Breast epithelium (tissue), 4 donors: ENCODE results near the gene SYT15. TPM values are rescaled to one million over a fixed set of nuclear protein-coding genes. Genes with fewer than 3 reads are reported as not detected.

ENCODE experiments used
- DNase-seq, 2 donors: peaks; one replicate each; pipeline ENCODE4 v3.0.0-alpha.2; 2019; ENCODE audit warnings: low spot score in 2 of 2
- H3K27ac ChIP-seq, 2 donors: fragments of 200-600 bp; sonication (generic) in 1 of 2; one replicate each; pipeline ENCODE4 v1.5.1; 2016 to 2019; ENCODE audit warnings: mild to moderate bottlenecking in 1 of 2
- H3K27me3 ChIP-seq, 2 donors: fragments of 200-600 bp; sonication (generic) in 1 of 2; one replicate each; pipeline versions ENCODE4 v1.5.1 to v1.6.0; 2017 to 2019; ENCODE audit warnings: control low read depth in 1 of 2, mild to moderate bottlenecking in 1 of 2
- H3K36me3 ChIP-seq: fragments of 200-600 bp; one replicate; pipeline ENCODE4 v1.5.1; 2019
- H3K4me1 ChIP-seq, 2 donors: fragments of 200-600 bp; sonication (generic); one replicate each; pipeline ENCODE4 v1.5.1; 2016 to 2019; ENCODE audit warnings: control low read depth in 1 of 2
- H3K4me3 ChIP-seq, 3 donors: fragments of 200-600 bp; sonication (generic); 1 replicate in 2 of 3; 2 replicates in 1 of 3; pipeline ENCODE4 v1.5.1; 2016 to 2019; ENCODE audit warnings: mild to moderate bottlenecking in 3 of 3, moderate library complexity in 2 of 3
- H3K9me3 ChIP-seq, 2 donors: fragments of 200-600 bp; sonication (generic) in 1 of 2; one replicate each; pipeline ENCODE4 v1.5.1; 2016 to 2019; ENCODE audit warnings: control low read depth in 1 of 2
- POLR2A ChIP-seq: fragments of 450-650 bp; IDR thresholded peaks from one replicate; pipeline ENCODE4 v1.6.1; 2016; ENCODE audit warnings: antibody characterized with exemption, mild to moderate bottlenecking, moderate library complexity
- POLR2AphosphoS5 ChIP-seq, 3 donors: sonication (generic); formaldehyde crosslinking; IDR thresholded peaks; one replicate each; pipeline ENCODE4 v1.6.1; 2017; ENCODE audit warnings: antibody characterized with exemption in 3 of 3
- intact Hi-C: fragments of 100-400 bp; cut with DNase I; formaldehyde crosslinking; loops from one replicate; pipeline ENCODE4 v1.15.1; 2023; ENCODE audit warnings: low total_unique reads
- total RNA-seq, 3 donors: library from RNA; depleted of rRNA; stranded (reverse); fragments of >200 nt; gene quantifications; one replicate each; pipeline ENCODE4 v1.1.0, GENCODE V29; 2016
- TF ChIP-seq, protein P1 (sequence below), 3 donors: fragments of 450-650 bp; IDR thresholded peaks; one replicate each; pipeline ENCODE4 v1.5.1; 2016 to 2017; ENCODE audit warnings: antibody characterized with exemption in 3 of 3, mild to moderate bottlenecking in 3 of 3, moderate library complexity in 3 of 3

SYT15 gene
- total RNA-seq, 3 donors from 2014 or later = 1.6 to 5.9 (median 3.8) TPM

DNA sequence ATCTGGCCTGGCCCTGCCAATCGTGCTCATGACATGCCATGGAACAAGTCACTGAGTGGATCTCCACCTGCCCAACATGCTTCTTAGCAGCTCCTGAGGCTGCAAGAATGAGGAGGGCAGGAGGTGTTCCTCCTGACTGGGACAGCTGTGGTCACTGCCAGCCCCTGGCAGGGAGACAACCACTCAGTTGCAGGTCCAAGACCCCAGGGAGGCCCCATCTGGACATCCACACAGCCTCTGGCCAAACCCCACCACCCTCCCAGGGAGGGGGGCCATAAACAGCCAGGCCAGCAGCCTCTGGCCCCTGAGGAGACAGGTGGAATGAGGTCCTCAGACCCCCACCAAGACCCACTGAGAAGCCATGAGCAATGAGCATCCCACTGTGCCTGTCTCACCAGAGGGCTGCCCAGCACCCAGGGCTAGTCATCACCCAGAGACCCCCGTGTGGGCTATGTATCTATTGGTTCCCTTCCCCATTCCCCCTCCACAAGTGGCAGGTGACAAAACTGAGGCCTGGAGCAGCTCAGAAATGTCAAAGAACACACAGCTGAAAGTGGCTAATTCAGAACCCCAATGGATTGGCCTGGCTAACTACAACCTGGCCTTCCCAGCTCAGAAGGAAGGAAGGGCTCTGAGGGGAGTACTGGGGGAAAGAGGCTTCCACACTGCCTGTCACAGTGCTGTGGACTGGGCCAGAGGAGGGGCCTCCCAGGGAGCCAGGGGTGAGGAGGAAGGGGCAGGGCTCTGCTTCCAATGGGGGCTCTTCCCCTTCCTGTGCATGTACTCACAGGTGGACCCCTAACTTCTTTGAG lies 25.5 kb upstream of the SYT15 start:
- Histone ChIP-seq H3K27me3 (peaks cover 0 to 21% of the 10 kb centered on the region in 2 donors), H3K27ac (no peak overlapping the region), H3K36me3 (no peaks in the 10 kb centered on the region), H3K9me3 (no peaks in the 10 kb centered on the region), H3K4me3 (no peak overlapping the region), H3K4me1 (no peaks in the 10 kb centered on the region)
- intact Hi-C loops = no loop called here
- peak in 1 of 2 donors; percentile 49 for DNase-seq
- TF ChIP-seq POLR2A (no peak), POLR2AphosphoS5 (IDR thresholded peaks at IDR 0.05) (no peak)
- TF ChIP-seq, protein P1, sequence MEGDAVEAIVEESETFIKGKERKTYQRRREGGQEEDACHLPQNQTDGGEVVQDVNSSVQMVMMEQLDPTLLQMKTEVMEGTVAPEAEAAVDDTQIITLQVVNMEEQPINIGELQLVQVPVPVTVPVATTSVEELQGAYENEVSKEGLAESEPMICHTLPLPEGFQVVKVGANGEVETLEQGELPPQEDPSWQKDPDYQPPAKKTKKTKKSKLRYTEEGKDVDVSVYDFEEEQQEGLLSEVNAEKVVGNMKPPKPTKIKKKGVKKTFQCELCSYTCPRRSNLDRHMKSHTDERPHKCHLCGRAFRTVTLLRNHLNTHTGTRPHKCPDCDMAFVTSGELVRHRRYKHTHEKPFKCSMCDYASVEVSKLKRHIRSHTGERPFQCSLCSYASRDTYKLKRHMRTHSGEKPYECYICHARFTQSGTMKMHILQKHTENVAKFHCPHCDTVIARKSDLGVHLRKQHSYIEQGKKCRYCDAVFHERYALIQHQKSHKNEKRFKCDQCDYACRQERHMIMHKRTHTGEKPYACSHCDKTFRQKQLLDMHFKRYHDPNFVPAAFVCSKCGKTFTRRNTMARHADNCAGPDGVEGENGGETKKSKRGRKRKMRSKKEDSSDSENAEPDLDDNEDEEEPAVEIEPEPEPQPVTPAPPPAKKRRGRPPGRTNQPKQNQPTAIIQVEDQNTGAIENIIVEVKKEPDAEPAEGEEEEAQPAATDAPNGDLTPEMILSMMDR (IDR thresholded peaks at IDR 0.05) = no peak

DNA sequence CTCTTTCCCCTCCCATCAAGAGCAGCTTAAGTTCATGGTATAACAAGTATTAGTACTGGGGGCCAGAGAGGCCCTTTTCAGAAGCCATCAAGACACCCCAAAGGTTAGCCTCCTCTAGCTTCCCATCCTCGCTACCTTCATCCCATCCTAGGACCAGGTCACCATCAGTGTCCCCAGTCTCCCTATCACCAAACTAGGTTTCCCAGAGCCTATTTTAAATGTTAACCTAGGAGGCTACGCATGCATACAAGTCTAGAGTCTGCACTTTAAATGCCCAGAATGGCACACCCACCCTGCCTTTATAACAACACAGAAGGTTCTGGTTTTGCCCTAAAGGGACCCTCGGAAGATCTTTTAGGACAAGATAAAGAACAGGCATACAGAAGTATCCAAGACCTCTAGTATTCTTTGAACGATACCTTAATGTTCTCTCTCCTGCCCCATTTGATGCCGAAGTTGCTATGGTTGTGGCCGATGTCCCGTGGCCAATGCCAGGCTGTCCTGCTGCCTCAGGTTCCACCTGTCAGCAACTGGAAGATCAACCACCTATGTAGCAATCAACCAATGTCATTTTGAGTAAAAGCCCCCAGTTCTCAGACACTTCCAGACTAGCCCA lies 24.7 kb upstream of the SYT15 start:
- H3K9me3 ChIP-seq = no peaks in the 10 kb centered on the region
- peaks cover 0 to 26% of the 10 kb centered on the region in 2 donors for H3K27me3 ChIP-seq
- TF ChIP-seq POLR2A (no peak), POLR2AphosphoS5 (IDR thresholded peaks at IDR 0.05) (no peak)
- TF ChIP-seq, protein P1 (IDR thresholded peaks at IDR 0.05) = no peak

GRCh38 chr10:46555366-46555712 lies 23.6 kb upstream of the SYT15 start:
- intact Hi-C loops = no loop called here
- H3K9me3 ChIP-seq = no peaks in the 10 kb centered on the region
- no peak overlapping the region for H3K27ac ChIP-seq
- H3K36me3 ChIP-seq = no peaks in the 10 kb centered on the region
- H3K4me3 ChIP-seq = peak overlapping the region in 2 of 3 donors; percentile 61 to 70
- peaks cover 0 to 26% of the 10 kb centered on the region in 2 donors for H3K27me3 ChIP-seq
- H3K4me1 ChIP-seq = no peaks in the 10 kb centered on the region
- no peak for DNase-seq
- TF ChIP-seq POLR2A (no peak), POLR2AphosphoS5 (IDR thresholded peaks at IDR 0.05) (no peak)

More for the DNA sequence above, 24.7 kb upstream of the SYT15 start:
- H3K36me3 ChIP-seq = no peaks in the 10 kb centered on the region
- H3K4me1 ChIP-seq = no peaks in the 10 kb centered on the region
- H3K4me3 ChIP-seq = no peak overlapping the region
- no peak overlapping the region for H3K27ac ChIP-seq
- DNase-seq = no peak
- intact Hi-C loops = no loop called here

DNA sequence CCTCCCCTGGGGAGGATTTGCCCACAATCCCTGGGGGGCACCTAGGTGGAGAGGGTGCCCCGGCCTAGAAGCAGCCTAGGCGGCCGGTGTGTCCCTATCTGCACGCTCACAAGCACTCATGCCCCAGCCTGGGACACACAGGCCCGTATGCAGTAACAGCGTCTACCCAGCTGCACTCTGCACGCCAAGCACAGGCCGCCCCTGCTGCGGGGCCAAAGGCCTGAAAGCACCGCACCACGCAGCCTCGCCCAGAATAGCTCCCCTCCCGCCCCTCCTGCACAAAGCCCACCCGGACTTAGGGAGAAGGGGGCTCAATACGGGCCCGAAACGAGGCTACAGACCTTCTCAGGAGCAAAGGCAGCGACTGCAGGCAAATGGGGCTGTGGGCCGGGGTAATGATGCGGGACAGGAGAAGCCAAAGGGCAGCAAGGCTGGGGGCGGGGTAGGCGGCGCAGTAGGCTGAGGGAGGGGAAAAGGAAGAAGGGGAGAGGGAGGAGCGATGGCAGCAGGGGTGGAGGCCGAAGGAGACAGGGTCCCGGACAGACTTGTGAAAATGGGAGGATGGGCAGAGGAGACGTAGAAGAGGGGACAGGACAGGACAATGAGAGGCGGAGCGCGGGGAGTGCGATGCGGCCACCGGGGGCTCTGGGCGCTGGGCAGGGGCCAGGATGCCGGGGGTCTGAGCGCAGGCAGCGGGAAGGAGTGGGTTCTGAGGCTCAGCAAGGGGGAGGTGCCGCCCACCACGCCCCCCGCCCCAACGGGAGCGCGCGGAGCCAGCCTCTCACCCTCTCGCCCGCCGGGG lies 23.0 kb upstream of the SYT15 start:
- Histone ChIP-seq H3K36me3 (no peaks in the 10 kb centered on the region), H3K4me1 (no peaks in the 10 kb centered on the region), H3K4me3 (peak overlapping the region; percentile 22 to 70 (median 61)), H3K27ac (peak overlapping the region in 1 of 2 donors; percentile 10), H3K9me3 (no peaks in the 10 kb centered on the region), H3K27me3 (peaks cover 0 to 26% of the 10 kb centered on the region in 2 donors)
- no peak for TF ChIP-seq POLR2A
- TF ChIP-seq POLR2AphosphoS5 (IDR thresholded peaks at IDR 0.05) = no peak
- TF ChIP-seq, protein P1 (IDR thresholded peaks at IDR 0.05) = no peak
- DNase-seq = peak; percentile 18 to 57
- intact Hi-C loops = no loop called here

DNA sequence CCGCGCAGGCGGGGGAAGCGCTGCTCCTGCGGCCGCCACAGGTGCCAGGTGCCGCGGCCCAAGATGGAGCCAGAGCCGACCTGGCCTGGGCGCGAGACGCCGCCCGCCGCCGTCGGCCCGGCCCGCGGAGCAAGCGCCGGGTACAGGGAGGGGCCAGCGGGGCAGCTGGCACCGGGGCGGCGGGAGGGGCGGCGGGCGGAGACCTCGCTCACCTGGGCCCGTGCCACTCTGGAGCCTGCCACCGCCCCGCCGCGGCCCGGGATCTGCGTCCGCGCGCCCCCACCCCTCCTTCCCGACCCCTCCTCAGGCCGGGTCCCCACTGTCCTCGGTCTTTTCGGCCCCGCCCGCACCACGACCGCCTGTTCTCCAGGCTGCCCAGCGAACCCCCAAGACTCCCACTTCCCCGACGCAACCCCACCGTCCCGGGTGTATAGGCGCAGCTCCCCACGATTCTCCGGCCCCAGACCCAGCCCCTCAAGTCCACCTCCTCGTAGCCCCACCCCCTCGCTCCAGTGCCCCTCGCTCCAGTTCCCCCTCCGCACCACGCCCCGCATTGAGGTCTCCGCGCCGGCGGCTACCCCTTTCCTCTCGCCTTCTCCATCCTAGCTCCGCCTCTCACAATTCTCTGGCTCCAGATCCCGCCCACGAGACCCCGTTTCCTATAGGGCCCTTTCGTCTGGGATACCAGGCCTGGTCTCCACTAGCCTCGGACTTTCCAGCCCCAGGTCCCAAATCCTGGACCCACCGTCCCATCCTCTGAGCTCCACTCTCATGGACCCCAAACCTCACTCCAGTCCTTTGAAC lies 22.2 kb upstream of the SYT15 start, which contains the start of gene GPRIN2:
TSS of gene GPRIN2 (minus strand) at position 144 of the 804 bp plus-strand sequence. CDS start 5,922 bp downstream, outside the sequence.
- peaks cover 0 to 26% of the 10 kb centered on the region in 2 donors for H3K27me3 ChIP-seq
- peak within 1 kb of the TSS in 1 of 2 donors; percentile 10 for H3K27ac ChIP-seq
- intact Hi-C loops = no loop called here

More for the DNA sequence above, 22.2 kb upstream of the SYT15 start, which contains the start of gene GPRIN2:
- H3K9me3 ChIP-seq = no peaks in the 10 kb centered on the region
- H3K36me3 ChIP-seq = no peaks in the 10 kb centered on the region
- peak; percentile 20 to 61 for DNase-seq
- no peaks in the 10 kb centered on the region for H3K4me1 ChIP-seq
- no peak for TF ChIP-seq POLR2AphosphoS5 (IDR thresholded peaks at IDR 0.05)
- no peak for TF ChIP-seq POLR2A
- TF ChIP-seq, protein P1 (IDR thresholded peaks at IDR 0.05) = no peak
- peak within 1 kb of the TSS; percentile 22 to 70 (median 61) for H3K4me3 ChIP-seq
